ENCODE measurements around the gene NR2C2AP.

The NR2C2AP gene

DNA sequence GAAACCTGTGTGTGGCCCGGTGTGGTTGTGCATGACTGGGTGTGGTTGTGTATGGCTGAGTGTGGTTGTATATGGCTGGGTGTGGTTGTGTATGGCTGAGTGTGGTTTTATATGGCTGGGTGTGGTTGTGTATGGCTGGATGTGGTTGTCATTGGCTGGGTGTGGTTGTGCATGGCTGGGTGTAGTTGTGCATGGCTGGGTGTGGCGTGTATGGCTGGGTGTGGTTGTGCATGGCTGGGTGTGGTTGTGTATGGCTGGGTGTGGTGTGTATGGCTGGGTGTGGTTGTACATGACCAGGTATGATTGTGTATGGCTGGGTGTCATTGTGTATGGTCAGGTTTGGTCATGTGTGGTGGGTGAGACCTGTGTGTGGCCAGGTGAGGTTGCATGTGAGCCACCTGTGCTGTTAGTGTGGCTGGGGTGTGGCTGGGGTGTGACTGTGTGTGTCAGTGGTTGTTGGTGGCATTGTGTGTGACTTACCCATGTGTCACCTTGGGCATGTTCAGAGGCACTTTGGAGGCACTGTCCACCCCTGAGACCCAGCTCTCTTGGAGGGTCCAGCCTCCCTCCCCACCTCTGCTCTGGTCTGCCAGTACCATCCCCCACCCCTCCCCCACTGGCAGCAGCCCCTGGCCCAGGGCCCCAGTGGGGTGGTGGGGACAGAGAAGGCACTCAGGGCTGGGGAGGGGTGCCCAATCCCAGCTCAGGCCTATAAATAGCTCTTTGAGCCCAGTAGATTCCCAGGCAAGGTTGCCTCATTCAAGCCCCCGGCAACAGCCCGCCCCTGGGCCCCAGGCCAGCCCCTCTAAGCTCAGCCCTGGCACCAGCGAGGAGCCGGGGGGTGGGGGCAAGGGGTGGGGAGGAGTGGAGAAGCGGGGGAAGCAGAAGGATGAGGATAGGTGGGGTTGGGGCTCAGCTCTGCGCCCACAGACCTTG, 4.7 kb upstream of the NR2C2AP start:
- FAIRE-seq: peak; percentile 38
- no peak for DNase-seq (ENCODE audit: insufficient read length, low spot score)
- no peak for TF ChIP-seq SPI1 (IDR thresholded peaks at IDR 0.05; ENCODE audit: low read depth, low read length)
- no peak for TF ChIP-seq POLR2AphosphoS5 (IDR thresholded peaks at IDR 0.05; ENCODE audit: low read depth, low read length)
- TF ChIP-seq POLR2A (IDR thresholded peaks at IDR 0.05; ENCODE audit: low read depth, low read length): no peak
- no peak for TF ChIP-seq PAX5 (IDR thresholded peaks at IDR 0.05; ENCODE audit: insufficient read depth, low read length, severe bottlenecking)
- TF ChIP-seq TAF1 (IDR thresholded peaks at IDR 0.05; ENCODE audit: low read depth, low read length): no peak
- no peak for TF ChIP-seq POU2F2 (IDR thresholded peaks at IDR 0.05; ENCODE audit: low read depth, low read length)

DNA sequence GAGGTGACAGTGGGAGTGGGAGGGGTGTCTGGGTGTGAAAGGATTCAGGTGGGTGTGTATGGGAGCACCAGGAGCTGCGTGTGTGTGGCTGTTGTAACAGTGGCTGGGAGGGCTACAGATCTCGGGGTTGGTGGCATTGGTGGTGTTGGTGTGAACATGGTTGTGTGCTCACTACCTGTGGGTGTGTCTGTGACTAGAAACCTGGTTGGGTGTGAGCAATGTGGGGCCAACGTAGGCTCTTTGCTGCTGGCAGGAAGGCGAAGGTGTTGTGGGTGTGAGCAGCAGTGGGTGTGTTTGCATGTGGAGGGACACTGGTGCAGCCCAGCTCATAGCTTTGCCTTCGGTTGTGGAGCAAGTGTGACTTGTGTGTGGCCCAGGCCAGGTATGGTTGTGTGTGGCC, 3.7 kb upstream of the NR2C2AP start:
- no peak for DNase-seq (ENCODE audit: insufficient read length, low spot score)
- FAIRE-seq: peak; percentile 57
- TF ChIP-seq TAF1 (IDR thresholded peaks at IDR 0.05; ENCODE audit: low read depth, low read length) (no peak), POLR2A (IDR thresholded peaks at IDR 0.05; ENCODE audit: low read depth, low read length) (no peak), PAX5 (IDR thresholded peaks at IDR 0.05; ENCODE audit: insufficient read depth, low read length, severe bottlenecking) (no peak), POU2F2 (IDR thresholded peaks at IDR 0.05; ENCODE audit: low read depth, low read length) (no peak), SPI1 (IDR thresholded peaks at IDR 0.05; ENCODE audit: low read depth, low read length) (no peak), POLR2AphosphoS5 (IDR thresholded peaks at IDR 0.05; ENCODE audit: low read depth, low read length) (no peak)

DNA sequence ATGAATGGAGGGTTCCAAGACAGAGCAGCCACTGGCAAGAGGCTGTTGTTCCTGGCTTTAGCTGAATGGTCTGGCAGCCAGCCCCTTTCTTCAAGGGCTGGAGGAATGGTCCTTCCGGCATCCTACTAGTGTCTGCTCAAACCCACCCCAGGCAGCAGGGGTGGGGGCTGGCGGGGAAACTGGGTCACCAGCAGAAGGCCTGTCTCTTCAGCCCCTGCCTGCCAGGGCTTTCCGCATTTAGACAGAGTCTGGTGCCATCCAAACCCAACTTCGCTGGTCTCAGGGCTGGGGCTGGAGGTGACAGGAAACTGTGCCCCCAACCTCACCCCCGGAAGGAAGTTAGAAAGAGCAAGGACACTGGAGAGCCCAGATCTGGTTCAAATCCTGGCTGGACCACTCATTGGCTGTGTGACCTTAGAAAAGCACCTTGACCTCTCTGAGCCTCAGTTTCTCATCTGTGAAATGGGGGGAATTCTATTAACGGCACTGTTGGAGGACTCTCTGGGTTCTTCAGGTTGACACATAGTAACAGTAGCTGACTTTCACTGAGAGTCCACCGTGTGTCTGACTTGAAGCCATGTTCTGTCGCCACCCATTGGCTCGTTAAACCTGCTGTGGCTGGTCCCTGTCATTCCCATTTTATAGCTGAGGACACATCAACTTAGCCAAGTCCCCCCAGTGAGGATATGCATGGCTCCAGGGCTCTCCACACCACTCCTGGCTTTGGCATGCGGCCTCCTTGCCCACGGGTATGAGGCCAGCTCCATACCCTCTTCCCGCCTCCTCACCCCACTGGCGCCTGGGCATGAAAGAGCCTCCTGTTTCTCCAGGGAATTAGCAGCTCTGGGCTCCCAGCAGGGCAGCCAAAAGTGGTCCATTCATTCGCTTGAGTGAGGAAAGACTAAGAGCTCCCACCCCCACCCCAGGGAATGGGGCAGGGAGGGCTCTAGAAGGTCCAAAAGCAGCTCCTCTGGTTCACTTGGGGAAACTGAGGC, 2.5 kb upstream of the NR2C2AP start:
- FAIRE-seq (no peak), DNase-seq (ENCODE audit: insufficient read length, low spot score) (no peak)
- TF ChIP-seq POLR2AphosphoS5 (IDR thresholded peaks at IDR 0.05; ENCODE audit: low read depth, low read length) (no peak), POU2F2 (IDR thresholded peaks at IDR 0.05; ENCODE audit: low read depth, low read length) (no peak)

DNA sequence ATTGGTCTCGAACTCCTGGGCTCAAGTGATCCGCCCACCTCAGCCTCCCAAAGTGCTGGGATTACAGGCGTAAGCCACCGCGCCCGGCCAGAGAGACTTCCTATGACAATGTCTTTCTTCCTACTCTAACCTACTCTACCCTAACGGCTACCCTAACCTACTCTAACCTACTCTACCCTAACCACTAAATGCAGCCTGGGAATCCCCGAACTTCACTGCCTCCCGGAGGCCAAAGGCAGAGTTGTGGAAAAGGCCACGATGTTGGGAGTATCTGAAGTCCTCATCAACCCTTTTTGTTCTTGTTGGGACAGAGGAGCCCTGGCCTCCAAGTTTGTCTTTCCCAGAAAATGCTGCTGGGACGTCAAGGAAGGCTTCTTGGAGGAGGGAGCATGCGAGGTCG, 967 bp upstream of the NR2C2AP start:
- DNase-seq (ENCODE audit: insufficient read length, low spot score) (no peak), FAIRE-seq (no peak)
- TF ChIP-seq POLR2A (IDR thresholded peaks at IDR 0.05; ENCODE audit: low read depth, low read length): no peak
- TF ChIP-seq PAX5 (IDR thresholded peaks at IDR 0.05; ENCODE audit: insufficient read depth, low read length, severe bottlenecking): no peak

DNA sequence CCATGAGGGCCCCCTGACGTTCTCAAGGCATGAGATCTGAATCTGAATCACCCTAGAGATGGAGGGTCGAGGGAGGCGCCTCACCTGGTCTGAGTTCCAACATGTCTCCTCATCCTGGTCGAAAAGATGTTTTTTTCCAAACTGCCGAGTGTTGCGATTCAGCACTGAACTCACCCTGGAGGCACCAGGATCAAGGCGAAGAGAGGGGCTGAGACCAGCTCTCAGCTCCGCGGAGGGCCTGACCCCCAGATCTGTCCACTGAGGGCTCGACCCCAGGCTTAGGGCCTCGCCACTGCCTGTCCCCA, 555 bp downstream of the NR2C2AP start:
- DNase-seq (ENCODE audit: insufficient read length, low spot score) (no peak), FAIRE-seq (peak; percentile 61)
- no peak for TF ChIP-seq PAX5 (IDR thresholded peaks at IDR 0.05; ENCODE audit: insufficient read depth, low read length, severe bottlenecking)
- TF ChIP-seq POLR2AphosphoS5 (IDR thresholded peaks at IDR 0.05; ENCODE audit: low read depth, low read length): no peak
- TF ChIP-seq TAF1 (IDR thresholded peaks at IDR 0.05; ENCODE audit: low read depth, low read length): no peak
- TF ChIP-seq POU2F2 (IDR thresholded peaks at IDR 0.05; ENCODE audit: low read depth, low read length): no peak
- no peak for TF ChIP-seq SPI1 (IDR thresholded peaks at IDR 0.05; ENCODE audit: low read depth, low read length)
- TF ChIP-seq POLR2A (IDR thresholded peaks at IDR 0.05; ENCODE audit: low read depth, low read length): no peak

DNA sequence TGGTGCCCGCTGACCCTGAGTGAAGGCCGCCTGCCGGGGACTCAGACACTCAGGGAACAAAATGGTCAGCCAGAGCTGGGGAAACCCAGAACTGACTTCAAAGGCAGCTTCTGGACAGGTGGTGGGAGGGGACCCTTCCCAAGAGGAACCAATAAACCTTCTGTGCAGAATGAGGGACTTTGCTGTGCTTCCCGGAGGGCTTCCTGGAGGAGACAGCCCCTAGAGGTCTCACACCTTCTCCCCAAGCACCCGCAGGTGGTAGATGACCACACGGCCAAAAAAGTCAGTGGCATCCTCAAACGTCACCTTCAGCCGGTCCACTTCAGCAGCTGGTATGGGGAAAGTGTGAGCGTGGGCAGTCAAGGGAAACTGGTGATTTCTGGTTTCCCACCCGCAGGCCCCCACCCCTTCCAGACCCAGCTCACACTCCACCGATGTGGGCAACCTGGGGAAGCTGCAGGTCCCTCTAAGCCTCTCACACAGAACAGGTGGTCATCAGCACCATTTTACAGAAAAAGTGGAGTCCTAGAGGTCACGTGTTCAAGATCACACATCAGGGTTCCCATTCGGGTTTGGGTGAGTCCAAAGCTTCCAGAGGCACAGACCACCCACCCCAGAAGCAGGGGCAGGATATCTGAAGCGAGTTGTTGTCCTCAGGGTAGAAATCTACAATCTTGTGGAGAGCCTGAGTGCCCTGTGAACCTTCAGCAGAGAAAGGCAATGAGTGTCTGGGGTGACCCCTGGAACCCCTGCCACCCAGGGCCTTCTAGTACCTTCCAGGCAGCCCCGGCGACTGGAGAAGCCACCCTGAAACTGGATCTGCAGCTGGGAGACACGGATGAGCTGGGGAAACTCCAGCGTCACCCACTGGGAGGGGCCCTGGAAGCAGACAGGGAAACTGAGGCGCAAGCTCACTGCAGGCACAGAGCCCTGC, 1.2 kb downstream of the NR2C2AP start:
- no peak for DNase-seq (ENCODE audit: insufficient read length, low spot score)
- TF ChIP-seq POU2F2 (IDR thresholded peaks at IDR 0.05; ENCODE audit: low read depth, low read length) (no peak), POLR2A (IDR thresholded peaks at IDR 0.05; ENCODE audit: low read depth, low read length) (no peak), POLR2AphosphoS5 (IDR thresholded peaks at IDR 0.05; ENCODE audit: low read depth, low read length) (no peak), PAX5 (IDR thresholded peaks at IDR 0.05; ENCODE audit: insufficient read depth, low read length, severe bottlenecking) (no peak), TAF1 (IDR thresholded peaks at IDR 0.05; ENCODE audit: low read depth, low read length) (no peak), SPI1 (IDR thresholded peaks at IDR 0.05; ENCODE audit: low read depth, low read length) (no peak)
- FAIRE-seq: no peak

DNA sequence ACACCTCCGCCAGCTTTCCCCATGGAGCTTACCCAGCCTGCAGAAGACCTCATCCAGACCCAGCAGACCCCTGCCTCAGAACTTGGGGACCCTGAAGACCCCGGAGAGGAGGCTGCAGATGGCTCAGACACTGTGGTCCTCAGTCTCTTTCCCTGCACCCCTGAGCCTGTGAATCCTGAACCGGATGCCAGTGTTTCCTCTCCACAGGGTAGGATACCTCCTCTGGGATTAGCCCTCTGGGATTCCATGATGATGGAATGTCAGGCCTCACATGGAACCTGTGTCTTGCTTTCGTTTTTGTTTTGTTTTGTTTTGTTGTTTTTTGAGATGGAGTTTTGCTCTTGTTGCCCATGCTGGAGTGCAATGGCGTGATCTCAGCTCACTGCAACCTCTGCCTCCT, 9.3 kb downstream of the NR2C2AP start:
- no peak for FAIRE-seq
- no peak for DNase-seq (ENCODE audit: insufficient read length, low spot score)
- no peak for TF ChIP-seq POLR2A (IDR thresholded peaks at IDR 0.05; ENCODE audit: low read depth, low read length)

DNA sequence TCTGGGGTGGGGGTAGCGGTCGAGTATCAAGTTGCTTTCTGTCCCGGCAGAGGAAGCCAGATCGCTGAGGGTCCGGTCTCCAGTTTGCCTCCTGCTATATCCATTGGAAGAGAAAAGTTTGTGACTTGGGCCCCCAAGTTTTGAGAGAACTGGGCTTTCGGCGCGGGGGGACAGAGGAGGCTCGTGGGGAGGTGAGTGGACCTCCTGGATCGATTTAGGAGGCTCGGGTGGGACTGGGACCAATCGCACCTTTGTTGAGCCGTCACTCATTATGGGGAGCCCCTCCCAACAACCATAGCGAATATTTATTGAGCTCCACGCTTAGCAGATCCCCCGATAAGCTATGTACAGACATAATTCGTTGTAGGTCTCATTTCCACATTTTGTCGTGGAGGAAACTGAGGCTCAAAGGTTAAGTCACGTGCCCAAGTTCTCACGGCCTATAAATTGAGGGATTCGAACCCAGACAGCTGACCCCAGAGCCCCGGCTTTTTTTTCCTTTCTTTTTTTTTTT, 10.2 kb downstream of the NR2C2AP start:
- TF ChIP-seq POLR2A (IDR thresholded peaks at IDR 0.05; ENCODE audit: low read depth, low read length) (peak; percentile 51; the same call in 1 of the 2 replicates), POU2F2 (IDR thresholded peaks at IDR 0.05; ENCODE audit: low read depth, low read length) (no peak), SPI1 (IDR thresholded peaks at IDR 0.05; ENCODE audit: low read depth, low read length) (no peak), PAX5 (IDR thresholded peaks at IDR 0.05; ENCODE audit: insufficient read depth, low read length, severe bottlenecking) (no peak), TAF1 (IDR thresholded peaks at IDR 0.05; ENCODE audit: low read depth, low read length) (0 out of 2 replicates have a peak, but pooled peaks have one; percentile 32), POLR2AphosphoS5 (IDR thresholded peaks at IDR 0.05; ENCODE audit: low read depth, low read length) (no peak)
- FAIRE-seq (no peak), DNase-seq (ENCODE audit: insufficient read length, low spot score) (no peak)
